NCI-H1105 treated with DMSO at 0.1 percent for 48 hours (cell line): ENCODE data around the gene ACOT12.

ENCODE experiments used
- DNase-seq: peaks from one replicate; lab custom pipeline; 2025; lab: John Stamatoyannopoulos, UW

Gene ACOT12

GRCh38 chr5:81288021-81288433 lies 105.9 kb downstream of the ACOT12 start:
- DNase-seq: peak; percentile 18

DNA sequence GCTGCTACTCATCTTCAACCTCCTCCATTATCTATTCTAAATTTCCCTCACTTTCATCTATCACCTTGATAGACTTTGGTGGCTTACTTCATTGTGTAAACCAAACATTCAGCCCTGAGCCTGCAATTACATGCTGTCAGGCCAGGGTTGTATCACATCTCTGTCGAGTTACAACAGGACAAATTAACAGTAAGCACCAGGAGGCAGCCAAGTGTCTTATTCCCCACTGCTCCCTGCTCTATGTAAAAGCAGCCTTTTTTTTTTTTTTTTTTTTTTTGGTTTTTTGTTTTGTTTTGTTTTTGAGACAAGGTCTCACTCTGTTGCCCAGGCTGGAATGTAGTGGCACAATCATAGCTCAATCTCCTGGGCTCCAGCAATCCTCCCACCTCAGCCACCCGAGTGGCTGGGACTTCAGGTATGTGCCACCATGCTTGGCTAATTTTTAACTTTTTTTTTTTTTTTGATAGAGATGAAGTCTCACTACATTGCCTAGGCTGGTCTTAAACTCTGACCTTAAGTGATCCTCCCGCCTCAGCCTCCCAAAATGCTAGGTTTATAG lies 107.8 kb downstream of the ACOT12 start:
- DNase-seq: no peak

GRCh38 chr5:81283976-81284375 lies 110.0 kb downstream of the ACOT12 start:
- no peak for DNase-seq
